OCI-LY1 (cell line): ENCODE data around the gene TRIM37.

ENCODE experiments used
- EZH2 ChIP-seq: fragments of 200-600 bp; sonication (generic), shearing (Covaris generic); IDR thresholded peaks from 2 replicates; pipeline ENCODE4 v1.8.0; 2017; ENCODE audit warnings: borderline replicate concordance, mixed run types, mild to moderate bottlenecking, antibody characterized with exemption, low read length, moderate library complexity, mixed read lengths
- TF ChIP-seq, protein P1 (sequence below): fragments of 200-600 bp; sonication (generic), shearing (Covaris generic); IDR thresholded peaks from 2 replicates; pipeline ENCODE4 v1.5.1; 2017; ENCODE audit warnings: mild to moderate bottlenecking, antibody characterized with exemption, low read length, moderate library complexity, mixed read lengths

DNA sequence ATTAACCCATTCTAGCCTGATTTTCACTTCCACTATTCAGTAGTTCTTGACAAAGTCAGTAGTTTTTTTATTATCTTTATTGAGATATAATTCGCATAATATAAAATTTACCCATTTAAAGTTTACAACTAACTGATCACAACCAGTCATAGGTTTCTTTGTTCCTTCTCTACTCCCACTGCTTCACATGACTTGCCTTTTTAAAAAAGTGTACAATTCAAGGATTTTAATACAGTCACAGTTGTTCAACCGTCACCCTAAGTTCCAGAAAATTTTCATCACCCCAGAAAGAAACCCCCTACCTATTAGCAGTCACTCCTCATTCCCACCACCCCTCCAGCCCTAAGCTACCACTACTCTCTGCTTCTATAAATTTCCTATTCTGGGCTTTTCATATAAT lies 162.5 kb downstream of the TRIM37 start:
- TF ChIP-seq, protein P1, sequence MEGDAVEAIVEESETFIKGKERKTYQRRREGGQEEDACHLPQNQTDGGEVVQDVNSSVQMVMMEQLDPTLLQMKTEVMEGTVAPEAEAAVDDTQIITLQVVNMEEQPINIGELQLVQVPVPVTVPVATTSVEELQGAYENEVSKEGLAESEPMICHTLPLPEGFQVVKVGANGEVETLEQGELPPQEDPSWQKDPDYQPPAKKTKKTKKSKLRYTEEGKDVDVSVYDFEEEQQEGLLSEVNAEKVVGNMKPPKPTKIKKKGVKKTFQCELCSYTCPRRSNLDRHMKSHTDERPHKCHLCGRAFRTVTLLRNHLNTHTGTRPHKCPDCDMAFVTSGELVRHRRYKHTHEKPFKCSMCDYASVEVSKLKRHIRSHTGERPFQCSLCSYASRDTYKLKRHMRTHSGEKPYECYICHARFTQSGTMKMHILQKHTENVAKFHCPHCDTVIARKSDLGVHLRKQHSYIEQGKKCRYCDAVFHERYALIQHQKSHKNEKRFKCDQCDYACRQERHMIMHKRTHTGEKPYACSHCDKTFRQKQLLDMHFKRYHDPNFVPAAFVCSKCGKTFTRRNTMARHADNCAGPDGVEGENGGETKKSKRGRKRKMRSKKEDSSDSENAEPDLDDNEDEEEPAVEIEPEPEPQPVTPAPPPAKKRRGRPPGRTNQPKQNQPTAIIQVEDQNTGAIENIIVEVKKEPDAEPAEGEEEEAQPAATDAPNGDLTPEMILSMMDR = no peak
- TF ChIP-seq EZH2 = no peak
